SW 1271 (cell line): ENCODE measurements around the gene CASP10.

Experiments
- DNase-seq, 2 experiments: peaks; one replicate each; lab custom pipeline; 2025; lab: John Stamatoyannopoulos, UW

The CASP10 gene

DNA sequence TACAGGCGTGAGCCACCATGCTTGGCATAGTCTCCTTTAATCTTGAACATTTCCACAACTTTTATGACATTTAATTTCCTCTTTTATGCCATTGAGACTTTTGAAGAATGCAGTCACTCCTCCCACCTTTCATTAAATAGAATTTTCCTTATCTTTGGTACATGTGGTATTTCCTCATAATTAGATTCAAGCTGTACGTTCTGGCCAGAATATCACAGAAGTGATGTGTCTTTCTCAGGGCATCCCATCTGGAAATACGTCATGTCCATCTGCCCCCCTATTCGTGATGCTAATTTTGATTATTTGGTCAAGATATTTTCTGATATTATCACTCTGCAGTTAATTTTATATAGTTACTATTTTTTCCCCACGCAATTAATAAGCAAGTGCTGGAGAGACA, 16.9 kb downstream of the CASP10 start:
- DNase-seq = no peak

DNA sequence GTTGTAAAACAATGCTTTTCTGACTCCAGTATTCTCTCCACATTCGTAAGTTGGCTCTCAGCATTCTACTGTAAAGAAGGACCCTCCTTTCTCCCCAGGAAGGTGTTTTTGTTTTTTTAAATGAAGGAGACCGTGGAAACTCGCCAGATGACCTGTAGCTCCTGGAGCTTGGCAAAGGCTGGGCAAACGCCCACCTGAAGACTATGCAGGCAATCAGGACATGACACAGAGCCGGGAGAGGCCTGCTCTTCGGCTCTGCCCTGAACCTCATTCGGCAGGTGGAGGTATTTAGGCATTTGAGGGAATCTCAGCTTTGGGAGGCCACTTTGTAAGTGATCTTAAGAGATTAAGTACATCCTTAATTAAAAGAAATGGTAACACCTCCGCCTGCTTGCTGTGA, 17.4 kb downstream of the CASP10 start:
- no peak for DNase-seq

- no peak for DNase-seq
These were observed 18.4 kb downstream of the CASP10 start for GRCh38 chr2:201201371-201201770.

GRCh38 chr2:201203916-201204654, 21.1 kb downstream of the CASP10 start:
- DNase-seq = no peak

DNA sequence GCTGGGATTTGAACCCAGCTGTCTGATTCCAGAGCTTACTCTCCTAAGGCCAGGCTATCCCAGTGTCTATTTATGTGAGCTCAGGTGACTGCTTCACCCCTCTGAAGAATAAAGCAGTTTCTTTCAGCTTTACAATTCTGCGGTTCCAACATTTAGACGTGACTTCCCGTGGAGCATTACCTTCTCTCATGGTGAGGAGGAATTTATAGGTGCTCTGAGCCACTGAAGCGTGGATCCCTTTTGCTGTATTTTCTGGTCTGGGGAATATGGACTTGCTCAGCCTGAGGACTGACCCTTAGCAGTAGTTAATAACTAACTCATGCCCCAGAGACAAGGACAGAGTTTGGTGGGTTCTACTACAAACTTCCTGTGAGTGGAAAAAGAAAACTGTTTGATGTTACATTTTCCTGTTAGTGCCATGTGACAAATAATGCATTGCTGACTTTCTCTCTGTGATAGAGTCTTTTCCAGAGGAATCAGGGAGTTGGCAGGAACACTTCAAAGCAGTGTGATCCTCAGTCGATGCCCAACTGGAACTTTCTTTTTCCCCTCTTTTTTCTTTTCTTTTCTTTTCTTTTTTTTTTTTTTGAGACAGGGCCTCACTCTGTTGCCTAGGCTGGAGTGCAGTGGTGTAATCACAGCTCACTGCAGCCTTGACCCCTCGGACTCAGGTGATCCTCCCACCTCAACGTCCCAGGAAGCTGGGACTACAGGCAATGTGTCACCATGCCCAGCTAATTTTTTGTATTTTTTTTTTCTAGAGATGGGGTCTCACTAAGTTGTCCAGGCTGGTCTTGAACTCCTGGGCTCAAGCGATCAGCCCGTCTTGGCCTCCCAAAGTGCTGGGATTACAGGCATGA, 21.9 kb downstream of the CASP10 start:
- no peak for DNase-seq

DNA sequence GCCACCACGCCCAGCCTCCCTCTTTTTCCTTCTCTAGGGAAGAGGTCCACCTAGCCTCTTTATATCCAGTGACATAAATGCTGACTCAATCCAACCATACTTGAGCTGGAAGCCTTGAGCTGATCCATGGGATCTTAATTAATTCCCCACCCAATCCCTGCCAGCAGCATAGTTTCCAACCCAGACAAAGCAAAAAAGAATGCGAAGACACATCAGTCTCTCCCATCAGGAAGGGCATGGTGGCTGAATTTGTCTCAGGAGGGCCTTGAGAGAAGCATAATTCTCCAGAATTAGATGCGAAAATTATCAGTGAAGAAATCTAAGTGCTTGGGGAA, 22.5 kb downstream of the CASP10 start:
- no peak for DNase-seq

DNA sequence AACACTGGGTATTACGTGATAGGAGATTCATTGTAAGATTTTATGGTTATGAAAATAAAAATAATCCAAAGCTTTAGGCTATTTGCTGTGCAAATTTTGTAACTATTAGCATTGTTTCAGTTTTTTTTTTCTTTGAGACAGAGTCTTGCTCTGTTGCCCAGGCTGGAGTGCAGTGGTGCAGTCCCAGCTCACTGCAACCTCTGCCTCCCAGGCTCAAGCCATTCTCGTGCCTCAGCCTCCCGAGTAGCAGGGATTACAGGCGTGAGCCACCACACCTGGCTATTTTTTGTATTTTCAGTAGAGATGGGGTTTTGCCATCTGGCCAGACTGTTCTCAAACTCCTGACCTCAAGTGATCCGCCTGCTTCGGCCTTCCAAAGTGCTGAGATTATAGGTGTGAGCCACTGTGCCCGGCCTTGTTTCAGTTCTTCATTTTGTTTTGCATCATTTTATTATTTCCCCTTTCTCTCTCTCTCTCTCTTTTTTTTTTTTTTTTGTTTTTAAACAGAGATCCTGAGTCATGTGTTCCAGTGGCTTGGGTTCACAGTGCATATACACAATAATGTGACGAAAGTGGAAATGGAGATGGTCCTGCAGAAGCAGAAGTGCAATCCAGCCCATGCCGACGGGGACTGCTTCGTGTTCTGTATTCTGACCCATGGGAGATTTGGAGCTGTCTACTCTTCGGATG, 25.8 kb downstream of the CASP10 start:
- no peak for DNase-seq

DNA sequence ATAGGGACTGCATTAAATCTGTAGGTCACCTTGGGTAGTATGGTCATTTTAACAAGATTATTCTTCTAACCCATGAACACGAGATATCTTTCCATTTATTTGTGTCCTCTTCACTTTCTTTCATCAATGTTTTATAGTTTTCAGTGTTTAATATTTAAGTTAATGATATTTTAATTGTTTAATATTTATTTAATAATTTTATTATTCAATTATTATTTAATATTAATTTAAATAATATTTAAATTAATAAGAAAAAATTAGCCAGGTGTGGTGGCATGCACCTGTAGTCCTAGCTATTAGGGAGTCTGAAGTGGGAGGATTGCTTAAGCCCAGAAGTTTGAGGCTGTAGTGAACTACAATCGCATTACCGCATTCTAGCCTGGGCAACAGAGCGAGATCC, 33.0 kb downstream of the CASP10 start:
- DNase-seq = no peak

DNA sequence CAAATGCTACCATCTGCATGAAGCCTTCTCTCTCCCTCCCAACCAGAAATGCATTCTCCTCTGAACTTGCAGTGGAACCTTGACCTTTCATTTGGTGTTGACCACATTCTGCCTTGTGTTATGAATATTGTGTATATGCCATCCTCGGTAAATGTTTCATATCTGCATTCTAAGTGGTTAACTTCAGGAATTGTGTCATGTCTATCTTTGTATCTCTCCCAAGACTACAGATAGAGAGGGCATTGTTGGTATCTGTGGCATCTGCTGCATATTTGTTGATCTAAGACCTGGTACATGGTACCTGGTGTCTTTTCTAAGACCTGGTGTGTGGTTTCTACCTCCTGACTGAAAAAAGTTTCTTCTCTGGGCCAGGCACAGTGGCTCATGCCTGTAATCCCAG, 34.0 kb downstream of the CASP10 start:
- DNase-seq = no peak

DNA sequence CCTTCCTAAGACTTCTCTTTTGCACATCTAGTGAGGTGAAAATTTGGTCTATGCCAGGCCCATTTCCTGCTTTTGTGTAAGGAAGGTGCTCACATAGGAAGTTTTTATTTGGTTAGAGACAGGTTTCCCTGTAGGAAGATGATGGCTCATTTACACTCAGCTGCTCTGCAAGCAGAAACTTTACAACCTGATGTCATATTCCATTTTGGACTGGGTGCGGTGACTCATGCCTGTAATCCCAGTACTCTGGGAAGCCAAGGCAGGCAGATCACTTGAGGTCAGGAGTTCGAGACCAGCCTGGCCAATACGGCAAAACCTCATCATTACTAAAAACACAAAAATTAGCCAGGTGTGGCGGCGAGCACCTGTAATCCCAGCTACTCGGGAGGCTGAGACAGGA, 35.8 kb downstream of the CASP10 start:
- no peak for DNase-seq

DNA sequence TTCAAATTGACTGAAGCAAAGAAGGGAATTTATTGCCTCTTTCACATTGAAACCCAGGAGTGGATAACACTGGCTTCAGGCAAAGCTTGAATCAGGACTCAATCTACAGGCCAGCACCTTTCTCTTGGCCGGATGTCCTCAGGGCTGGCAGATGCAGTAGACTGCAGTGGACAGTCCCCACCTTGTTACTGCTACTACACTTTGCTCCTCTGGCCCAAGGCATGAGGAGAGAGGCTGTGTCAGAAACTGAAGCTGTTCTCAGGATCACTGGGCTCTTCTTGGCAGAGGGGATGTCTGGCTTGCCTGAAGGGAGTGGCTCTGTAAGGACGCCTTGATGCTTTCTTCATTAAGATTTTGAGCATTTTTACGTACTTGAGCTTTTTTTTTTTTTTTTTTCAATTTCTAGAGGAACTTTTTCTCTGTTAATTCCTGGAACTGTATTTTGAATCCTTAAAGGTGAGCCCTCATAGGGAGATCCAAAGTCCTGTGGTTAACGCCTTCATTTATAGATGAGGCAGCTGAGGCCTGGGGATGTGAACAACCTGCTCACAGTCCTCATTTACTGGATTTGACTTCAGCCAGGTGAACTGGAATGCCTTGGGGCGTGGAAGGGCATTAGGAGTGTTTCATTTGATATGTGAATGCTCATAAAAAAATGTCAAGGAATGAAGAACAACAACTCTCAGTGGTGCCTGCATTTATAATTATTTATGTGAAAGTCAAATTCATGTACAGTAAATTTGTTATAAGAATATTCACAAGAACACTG, 36.6 kb downstream of the CASP10 start:
- DNase-seq = no peak

DNA sequence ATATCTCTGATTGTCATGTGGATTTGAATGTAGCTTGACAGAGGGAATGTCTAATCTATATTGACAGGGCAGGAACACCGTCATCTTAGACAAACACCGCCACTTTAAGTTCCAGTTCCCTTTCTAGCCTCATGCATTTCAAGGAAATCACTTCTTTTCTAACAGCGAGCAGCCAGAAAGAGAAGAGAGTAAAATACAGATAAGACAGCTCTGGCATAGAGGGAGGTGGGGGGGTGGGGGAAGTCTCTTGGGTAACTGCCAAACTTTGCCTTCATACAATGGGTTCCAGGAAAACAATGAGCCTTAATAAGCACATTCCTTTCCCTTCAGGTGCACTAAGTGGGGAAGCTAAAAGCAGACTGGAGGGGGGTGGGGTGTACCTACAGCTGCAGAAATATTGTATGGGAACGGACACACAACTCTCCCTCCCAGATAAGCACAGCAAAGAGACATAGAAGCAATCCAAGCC, 37.2 kb downstream of the CASP10 start:
- DNase-seq = no peak

- DNase-seq = no peak
These were observed 40.4 kb downstream of the CASP10 start for GRCh38 chr2:201223089-201224073.

DNA sequence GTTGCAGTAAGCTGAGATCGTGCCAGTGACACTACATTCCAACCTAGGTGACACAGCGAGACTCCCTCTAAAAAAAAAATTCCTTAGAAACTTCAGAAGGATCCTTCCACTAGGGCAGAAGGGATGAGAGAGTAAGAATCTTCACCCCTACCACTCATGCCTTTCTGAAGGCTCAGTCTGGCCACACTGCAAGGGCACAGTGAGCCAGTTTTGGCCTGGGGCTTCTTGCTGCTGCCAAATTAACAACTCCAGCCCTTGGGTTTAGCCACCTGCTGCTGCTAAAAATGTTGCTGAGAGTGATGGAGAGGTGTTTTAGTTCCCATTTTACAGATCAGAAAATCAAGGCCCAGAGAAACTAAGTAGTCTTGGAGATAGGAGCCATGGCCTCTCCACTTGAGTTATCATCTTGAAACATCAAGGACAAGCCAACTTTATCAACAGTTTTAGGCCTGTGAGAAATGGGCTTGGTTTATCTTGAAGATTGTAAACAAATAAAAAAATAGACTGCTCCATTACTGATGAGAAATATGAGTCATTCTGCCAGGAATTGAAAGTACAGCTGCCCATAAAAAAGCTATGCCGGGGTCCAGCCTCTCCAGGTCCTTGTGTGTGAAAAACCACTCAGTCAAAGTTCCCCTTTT, 45.5 kb downstream of the CASP10 start:
- DNase-seq = no peak

DNA sequence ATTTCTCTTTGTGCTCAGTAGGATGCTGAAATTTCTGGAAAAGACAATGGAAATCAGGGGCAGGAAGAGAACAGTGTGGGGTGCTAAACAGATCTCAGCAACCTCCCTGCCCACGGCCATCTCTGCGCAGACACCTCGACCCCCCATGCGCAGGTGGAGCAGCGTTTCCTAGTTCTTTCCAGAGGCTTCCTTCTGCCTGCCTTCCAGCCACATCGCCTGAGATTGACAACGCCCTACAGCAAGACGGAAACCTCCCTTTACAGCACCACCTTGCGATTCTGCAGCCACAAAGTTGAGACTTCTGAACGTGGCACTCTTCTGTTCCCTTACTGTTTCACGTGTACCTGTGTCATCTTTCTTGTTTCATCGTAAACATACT, 46.0 kb downstream of the CASP10 start:
- DNase-seq = no peak

- peak; percentile 76 to 97 for DNase-seq
These were observed 49.0 kb downstream of the CASP10 start for GRCh38 chr2:201231781-201232466.

GRCh38 chr2:201232467-201232815, 49.5 kb downstream of the CASP10 start:
- no peak for DNase-seq

DNA sequence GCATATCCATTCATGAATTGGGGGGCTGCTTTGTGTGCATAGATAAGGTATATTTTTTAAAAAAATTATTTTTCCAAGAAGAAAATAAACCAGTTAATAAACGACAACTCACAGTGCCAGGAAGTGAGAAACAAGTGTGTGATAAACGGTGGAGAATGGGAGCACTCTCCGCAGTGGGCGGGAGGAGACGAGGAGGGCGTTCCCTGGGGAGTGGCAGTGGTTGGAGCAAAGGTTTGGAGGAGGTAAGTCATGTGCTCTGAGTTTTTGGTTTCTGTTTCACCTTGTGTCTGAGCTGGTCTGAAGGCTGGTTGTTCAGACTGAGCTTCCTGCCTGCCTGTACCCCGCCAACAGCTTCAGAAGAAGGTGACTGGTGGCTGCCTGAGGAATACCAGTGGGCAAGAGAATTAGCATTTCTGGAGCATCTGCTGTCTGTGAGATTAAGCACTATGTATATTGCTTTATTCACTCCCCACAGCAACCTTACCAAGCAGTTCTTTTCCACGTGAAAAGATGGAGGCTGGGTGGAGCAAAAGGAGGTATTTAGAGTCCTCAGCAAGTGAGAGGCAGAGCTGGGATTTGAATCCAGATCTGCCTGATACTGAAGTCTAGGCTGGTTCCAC, 50.4 kb downstream of the CASP10 start:
- DNase-seq = peak; percentile 77 to 97
